ENCODE measurements around the gene RCN1. TPM values are rescaled to one million over a fixed set of nuclear protein-coding genes. Genes with fewer than 3 reads are reported as not detected.

Gene RCN1
- total RNA-seq, 1 donor from 2014 or later, result 201 TPM

DNA sequence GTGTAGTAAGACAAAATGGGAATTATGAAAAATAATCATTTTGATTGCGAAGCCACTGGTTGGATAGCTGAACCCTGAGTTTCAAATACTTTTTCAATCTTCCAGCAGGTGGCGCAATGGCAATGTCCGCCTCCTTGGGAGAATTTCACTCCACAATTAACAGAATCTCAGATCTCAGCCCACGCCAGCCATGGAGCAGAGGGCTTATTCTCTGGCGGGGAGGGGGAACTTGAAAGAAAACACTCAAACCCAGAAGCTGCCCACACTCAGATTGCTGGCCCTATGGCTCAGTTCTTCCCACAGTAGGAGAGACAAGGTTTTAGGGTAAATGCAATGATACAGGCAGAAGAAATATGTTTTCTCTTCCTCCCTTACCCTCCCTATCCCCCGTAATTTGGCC is 38.7 kb upstream of the RCN1 start:
- Mint-ChIP-seq H3K4me3 (ENCODE audit: low read depth) (no peak overlapping the region), H3K27me3 (peaks cover 31% of the 10 kb centered on the region), H3K9me3 (ENCODE audit: low read depth) (no peaks in the 10 kb centered on the region), H3K36me3 (ENCODE audit: insufficient read depth) (no peaks in the 10 kb centered on the region), H3K27ac (no peak overlapping the region), H3K4me1 (ENCODE audit: low read depth) (no peaks in the 10 kb centered on the region)
- DNase-seq (ENCODE audit: low spot score, unreplicated experiment), result peak; percentile 38
- TF ChIP-seq, protein P1, sequence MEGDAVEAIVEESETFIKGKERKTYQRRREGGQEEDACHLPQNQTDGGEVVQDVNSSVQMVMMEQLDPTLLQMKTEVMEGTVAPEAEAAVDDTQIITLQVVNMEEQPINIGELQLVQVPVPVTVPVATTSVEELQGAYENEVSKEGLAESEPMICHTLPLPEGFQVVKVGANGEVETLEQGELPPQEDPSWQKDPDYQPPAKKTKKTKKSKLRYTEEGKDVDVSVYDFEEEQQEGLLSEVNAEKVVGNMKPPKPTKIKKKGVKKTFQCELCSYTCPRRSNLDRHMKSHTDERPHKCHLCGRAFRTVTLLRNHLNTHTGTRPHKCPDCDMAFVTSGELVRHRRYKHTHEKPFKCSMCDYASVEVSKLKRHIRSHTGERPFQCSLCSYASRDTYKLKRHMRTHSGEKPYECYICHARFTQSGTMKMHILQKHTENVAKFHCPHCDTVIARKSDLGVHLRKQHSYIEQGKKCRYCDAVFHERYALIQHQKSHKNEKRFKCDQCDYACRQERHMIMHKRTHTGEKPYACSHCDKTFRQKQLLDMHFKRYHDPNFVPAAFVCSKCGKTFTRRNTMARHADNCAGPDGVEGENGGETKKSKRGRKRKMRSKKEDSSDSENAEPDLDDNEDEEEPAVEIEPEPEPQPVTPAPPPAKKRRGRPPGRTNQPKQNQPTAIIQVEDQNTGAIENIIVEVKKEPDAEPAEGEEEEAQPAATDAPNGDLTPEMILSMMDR (IDR thresholded peaks at IDR 0.05; ENCODE audit: unreplicated experiment), result peak; percentile 90

DNA sequence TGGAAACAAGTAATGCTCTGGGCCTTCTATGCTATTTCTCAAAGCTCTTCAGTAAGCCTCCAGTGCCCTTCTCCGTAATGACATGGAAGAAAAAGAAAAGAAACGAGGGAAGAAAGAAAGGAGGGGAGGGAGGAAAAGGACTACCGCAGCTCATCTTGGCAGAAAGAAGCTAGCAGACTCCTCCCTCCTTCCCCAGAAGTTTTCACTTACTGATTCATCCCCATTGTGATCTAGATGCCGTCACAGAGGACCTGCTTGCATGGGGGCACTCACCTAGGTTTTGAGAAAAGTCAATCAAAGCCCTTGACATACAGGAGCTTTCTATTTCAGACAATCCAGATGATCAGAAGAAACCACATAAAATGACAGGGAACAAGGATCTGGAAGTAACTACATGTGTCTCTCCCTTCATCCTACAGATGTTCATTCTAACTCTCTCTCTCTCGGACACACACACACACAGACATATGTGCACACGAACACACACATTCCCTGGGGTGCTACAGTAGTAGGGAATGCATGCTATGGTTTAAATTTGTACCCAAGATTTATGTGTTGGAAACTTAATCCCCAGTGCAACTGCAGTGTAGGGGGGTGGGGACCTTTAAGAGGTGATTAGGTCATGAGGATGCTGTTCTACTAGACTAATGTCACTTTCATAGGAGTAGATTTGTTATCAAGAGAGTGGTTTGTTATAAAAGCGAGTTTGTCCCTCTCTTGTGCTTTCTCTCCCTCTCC is 37.6 kb upstream of the RCN1 start:
- Mint-ChIP-seq H3K4me1 (ENCODE audit: low read depth) (no peaks in the 10 kb centered on the region), H3K36me3 (ENCODE audit: insufficient read depth) (no peaks in the 10 kb centered on the region), H3K4me3 (ENCODE audit: low read depth) (no peak overlapping the region), H3K27ac (no peak overlapping the region), H3K9me3 (ENCODE audit: low read depth) (no peaks in the 10 kb centered on the region), H3K27me3 (peaks cover 34% of the 10 kb centered on the region)
- no peak for DNase-seq (ENCODE audit: low spot score, unreplicated experiment)
- TF ChIP-seq, protein P1 (IDR thresholded peaks at IDR 0.05; ENCODE audit: unreplicated experiment), result no peak

DNA sequence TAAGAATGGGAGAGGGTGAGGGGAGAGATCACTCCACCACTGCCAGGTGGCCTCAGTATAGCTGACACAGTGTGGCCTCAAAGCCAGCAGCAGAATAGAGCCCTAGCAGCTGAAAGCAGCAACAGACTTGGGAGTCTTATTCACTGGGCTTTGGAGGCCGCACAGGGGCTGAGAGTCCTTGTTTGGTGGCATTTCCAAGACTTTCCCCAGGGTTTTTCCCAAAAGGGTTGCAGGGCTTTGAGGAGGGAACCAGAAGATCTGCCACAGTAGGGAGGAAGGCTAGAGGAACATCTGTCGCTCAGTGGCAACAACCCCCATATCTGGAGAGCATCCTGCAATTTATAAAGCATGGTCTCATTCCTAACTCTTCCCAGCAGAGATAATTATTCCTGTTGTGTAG is 35.0 kb upstream of the RCN1 start:
- no peak overlapping the region for H3K4me3 Mint-ChIP-seq (ENCODE audit: low read depth)
- H3K9me3 Mint-ChIP-seq (ENCODE audit: low read depth), result no peaks in the 10 kb centered on the region
- DNase-seq (ENCODE audit: low spot score, unreplicated experiment), result no peak
- H3K27ac Mint-ChIP-seq, result no peak overlapping the region
- TF ChIP-seq, protein P1 (IDR thresholded peaks at IDR 0.05; ENCODE audit: unreplicated experiment), result no peak
- H3K4me1 Mint-ChIP-seq (ENCODE audit: low read depth), result no peaks in the 10 kb centered on the region
- no peaks in the 10 kb centered on the region for H3K36me3 Mint-ChIP-seq (ENCODE audit: insufficient read depth)
- peaks cover 28% of the 10 kb centered on the region for H3K27me3 Mint-ChIP-seq

DNA sequence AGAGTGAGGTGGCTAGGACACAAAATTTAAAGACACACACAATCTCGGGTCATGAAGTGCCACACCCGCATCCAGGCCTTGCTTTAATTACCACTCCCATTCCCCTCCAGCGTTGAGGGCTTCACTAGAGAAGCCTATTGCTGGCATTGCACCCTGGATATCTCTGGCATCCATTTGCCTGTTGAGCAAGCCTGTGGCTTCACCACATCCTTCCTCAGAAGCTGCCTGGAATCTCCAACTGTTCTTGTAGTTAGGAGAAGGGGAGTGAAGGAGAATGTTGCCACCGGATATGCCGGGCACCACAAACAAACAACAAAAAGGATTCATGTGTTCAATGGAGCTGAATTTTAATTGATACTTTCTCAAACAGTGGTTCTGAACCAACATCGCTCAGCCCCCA is 34.4 kb upstream of the RCN1 start:
- no peak for DNase-seq (ENCODE audit: low spot score, unreplicated experiment)

DNA sequence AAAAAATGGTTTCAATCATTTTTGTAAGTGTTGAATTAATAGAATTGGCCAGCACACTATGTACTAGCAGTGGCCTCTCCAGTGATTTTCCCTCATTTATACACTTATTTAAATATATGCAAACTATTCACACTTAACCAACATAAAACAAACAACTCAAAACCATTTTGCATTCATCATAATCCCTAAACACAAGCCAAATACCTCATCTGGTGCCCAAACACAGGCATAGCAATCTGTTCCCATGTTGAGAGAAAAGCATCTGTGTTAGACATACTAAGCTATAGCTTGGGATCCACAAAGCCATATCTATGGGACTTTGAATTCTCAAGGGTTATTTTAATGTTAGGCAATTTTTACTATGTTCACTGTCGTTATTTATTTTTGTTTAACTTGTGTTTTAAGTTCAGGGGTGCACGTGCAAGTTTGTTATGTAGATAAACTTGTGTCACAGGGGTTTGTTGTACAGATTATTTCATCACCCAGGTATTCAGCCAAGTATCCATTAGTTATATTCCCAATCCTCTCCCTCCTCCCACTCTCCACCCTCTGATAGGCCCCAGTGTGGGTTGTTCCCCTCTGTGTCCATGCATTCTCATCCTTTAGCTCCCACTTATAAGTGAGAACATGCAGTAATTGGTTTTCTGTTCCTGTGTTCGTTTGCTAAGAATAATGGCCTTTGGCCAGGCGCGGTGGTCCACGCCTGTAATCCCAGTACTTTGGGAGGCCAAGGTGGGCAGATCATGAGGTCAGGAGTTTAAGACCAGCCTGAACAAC is 31.0 kb upstream of the RCN1 start:
- Mint-ChIP-seq H3K4me1 (ENCODE audit: low read depth) (no peaks in the 10 kb centered on the region), H3K36me3 (ENCODE audit: insufficient read depth) (no peaks in the 10 kb centered on the region), H3K4me3 (ENCODE audit: low read depth) (no peak overlapping the region), H3K27me3 (peaks cover 18% of the 10 kb centered on the region), H3K9me3 (ENCODE audit: low read depth) (no peaks in the 10 kb centered on the region), H3K27ac (no peak overlapping the region)
- DNase-seq (ENCODE audit: low spot score, unreplicated experiment), result no peak
- TF ChIP-seq, protein P1 (IDR thresholded peaks at IDR 0.05; ENCODE audit: unreplicated experiment), result no peak

More for the DNA sequence above, 34.4 kb upstream of the RCN1 start:
- peaks cover 25% of the 10 kb centered on the region for H3K27me3 Mint-ChIP-seq
- no peak overlapping the region for H3K4me3 Mint-ChIP-seq (ENCODE audit: low read depth)
- TF ChIP-seq, protein P1 (IDR thresholded peaks at IDR 0.05; ENCODE audit: unreplicated experiment), result no peak
- no peaks in the 10 kb centered on the region for H3K36me3 Mint-ChIP-seq (ENCODE audit: insufficient read depth)
- H3K4me1 Mint-ChIP-seq (ENCODE audit: low read depth), result no peaks in the 10 kb centered on the region
- no peak overlapping the region for H3K27ac Mint-ChIP-seq
- no peaks in the 10 kb centered on the region for H3K9me3 Mint-ChIP-seq (ENCODE audit: low read depth)

Data from progenitor cell of endocrine pancreas (in vitro differentiated cells).